Right cardiac atrium (tissue), 5 donors: ENCODE results near the gene EPS8. TPM values are rescaled to one million over a fixed set of nuclear protein-coding genes. Genes with fewer than 3 reads are reported as not detected.

ENCODE experiments used
- ATAC-seq, 2 donors: fragments of 200-7000 bp; cut with Tn5 transposase; one replicate each; pipeline versions ENCODE4 v1.8.0 to v1.9.1; 2020; ENCODE audit warnings: moderate library complexity in 2 of 2, mild to moderate bottlenecking in 1 of 2
- DNase-seq, 3 donors: peaks; one replicate each; pipeline ENCODE4 v3.0.0-alpha.2; 2020
- H3K27ac ChIP-seq: one replicate; pipeline ENCODE4 v1.5.1; 2013; ENCODE audit warnings: mild to moderate bottlenecking, low read length, control low read depth, moderate library complexity
- H3K27me3 ChIP-seq: one replicate; pipeline ENCODE4 v1.6.1; 2013; ENCODE audit not compliant: control insufficient read depth, insufficient read depth
- H3K4me1 ChIP-seq: one replicate; pipeline ENCODE4 v1.6.1; 2013; ENCODE audit warnings: low read length; ENCODE audit not compliant: control insufficient read depth, insufficient read depth
- H3K4me3 ChIP-seq: one replicate; pipeline ENCODE4 v1.5.1; 2013; ENCODE audit warnings: low read length, control low read depth
- H3K9me3 ChIP-seq: one replicate; pipeline ENCODE4 v1.6.1; 2013; ENCODE audit warnings: low read length; ENCODE audit not compliant: control insufficient read depth
- WGBS: extraction: QIAGEN DNeasy Blood & Tissue Kit; methylation state at CpG from one replicate; pipeline ENCODE4 v1.1.7; 2013; 5-methylcytosine and 5-hydroxymethylcytosine counted together
- intact Hi-C, 4 donors: fragments of 100-400 bp; cut with DNase I; formaldehyde crosslinking; loops; one replicate each; pipeline versions ENCODE4 v1.11.0 to v1.14.0; 2022 to 2023
- polyA plus RNA-seq: library from polyadenylated mRNA; stranded (reverse); fragments of 200-250 nt; gene quantifications from one replicate; pipeline ENCODE4 v1.2.3, GENCODE V29; 2013
- total RNA-seq, 4 donors: library from RNA; stranded (reverse); fragmentation: NEBNext Ultra II Directional; extraction: Animal tissue kit (Norgen Biotek cat#: 25700); gene quantifications; one replicate each; pipeline ENCODE4 v1.2.1, GENCODE V29; 2021
- donor health status: healthy with polysubstance abuse.
- donor health status: DM: no; HTN: yes; CAD: no.
- donor health status: DM: no; HTN: no; CAD: no.
- donor health status: DM: no; HTN: yes; CAD: no; lungs with severe emphysema.
- donor health status: DM: yes; HTN: yes; CAD: no.

The EPS8 gene
- total and polyA plus RNA-seq, 5 donors, result 18.6 to 39.7 (median 29.8) TPM

GRCh38 chr12:15705606-15706005 is 83.6 kb downstream of the EPS8 start:
- no peak overlapping the region for H3K4me3 ChIP-seq
- WGBS, result 45% methylated on average over 2 of the region's 2 CpGs
- intact Hi-C loops, result no loop called here
- DNase-seq, result no peak
- H3K27ac ChIP-seq, result no peak overlapping the region
- no peaks in the 10 kb centered on the region for H3K9me3 ChIP-seq
- no peaks in the 10 kb centered on the region for H3K27me3 ChIP-seq
- H3K4me1 ChIP-seq, result peaks cover 2% of the 10 kb centered on the region
- no peak for ATAC-seq

- ATAC-seq, result no peak
- Histone ChIP-seq H3K9me3 (no peaks in the 10 kb centered on the region), H3K4me3 (no peak overlapping the region), H3K4me1 (peaks cover 8% of the 10 kb centered on the region), H3K27ac (peak overlapping the region; percentile 81), H3K27me3 (no peaks in the 10 kb centered on the region)
- intact Hi-C loops, result no loop called here
- no peak for DNase-seq
- 56% methylated on average over 2 of the region's 2 CpGs for WGBS
These were observed 86.9 kb downstream of the EPS8 start for GRCh38 chr12:15702276-15702675.

- WGBS, result 27% methylated on average over 3 of the region's 3 CpGs
- no peaks in the 10 kb centered on the region for H3K27me3 ChIP-seq
- H3K4me1 ChIP-seq, result peaks cover 8% of the 10 kb centered on the region
- H3K27ac ChIP-seq, result peak overlapping the region; percentile 81
- peak; percentile 61 to 66 for ATAC-seq
- DNase-seq, result no peak
- intact Hi-C loops, result no loop called here
- no peak overlapping the region for H3K4me3 ChIP-seq
- H3K9me3 ChIP-seq, result no peaks in the 10 kb centered on the region
These were observed 87.5 kb downstream of the EPS8 start for GRCh38 chr12:15701631-15702156.

- DNase-seq (no peak), ATAC-seq (peak in 1 of 2 donors; percentile 44)
- Histone ChIP-seq H3K4me3 (no peak overlapping the region), H3K9me3 (no peaks in the 10 kb centered on the region), H3K27me3 (no peaks in the 10 kb centered on the region), H3K27ac (no peak overlapping the region), H3K4me1 (peaks cover 8% of the 10 kb centered on the region)
- 51% methylated on average over 1 of the region's 1 CpG for WGBS
- intact Hi-C loops, result no loop called here
These were observed 88.0 kb downstream of the EPS8 start for GRCh38 chr12:15701206-15701605.

GRCh38 chr12:15700595-15700994 is 88.6 kb downstream of the EPS8 start:
- peaks cover 5% of the 10 kb centered on the region for H3K4me1 ChIP-seq
- no peaks in the 10 kb centered on the region for H3K9me3 ChIP-seq
- WGBS, result 57% methylated on average over 1 of the region's 1 CpG
- intact Hi-C loops, result no loop called here
- no peak overlapping the region for H3K4me3 ChIP-seq
- H3K27me3 ChIP-seq, result no peaks in the 10 kb centered on the region
- DNase-seq (no peak), ATAC-seq (peak; percentile 87 to 89)
- H3K27ac ChIP-seq, result no peak overlapping the region

GRCh38 chr12:15699886-15700285 is 89.3 kb downstream of the EPS8 start:
- H3K27ac ChIP-seq, result peak overlapping the region; percentile 64
- ATAC-seq (no peak), DNase-seq (no peak)
- no peaks in the 10 kb centered on the region for H3K27me3 ChIP-seq
- intact Hi-C loops, result no loop called here
- no peaks in the 10 kb centered on the region for H3K9me3 ChIP-seq
- H3K4me3 ChIP-seq, result no peak overlapping the region
- H3K4me1 ChIP-seq, result peaks cover 5% of the 10 kb centered on the region
- 79% methylated on average over 8 of the region's 8 CpGs for WGBS

- ATAC-seq (peak; percentile 49 to 65), DNase-seq (no peak)
- Histone ChIP-seq H3K4me3 (no peak overlapping the region), H3K27ac (no peak overlapping the region), H3K9me3 (no peaks in the 10 kb centered on the region), H3K27me3 (no peaks in the 10 kb centered on the region), H3K4me1 (peaks cover 5% of the 10 kb centered on the region)
- 48% methylated on average over 3 of the region's 3 CpGs for WGBS
- intact Hi-C loops, result no loop called here
These were observed 90.8 kb downstream of the EPS8 start for GRCh38 chr12:15698377-15698871.

- WGBS, result 50% methylated on average over 2 of the region's 2 CpGs
- H3K9me3 ChIP-seq, result no peaks in the 10 kb centered on the region
- peaks cover 5% of the 10 kb centered on the region for H3K4me1 ChIP-seq
- H3K27me3 ChIP-seq, result no peaks in the 10 kb centered on the region
- ATAC-seq, result no peak
- DNase-seq, result peak in 1 of 3 donors; percentile 40
- no peak overlapping the region for H3K27ac ChIP-seq
- H3K4me3 ChIP-seq, result no peak overlapping the region
- intact Hi-C loops, result no loop called here
These were observed 92.0 kb downstream of the EPS8 start for GRCh38 chr12:15697201-15697600.

- H3K27me3 ChIP-seq, result no peaks in the 10 kb centered on the region
- intact Hi-C loops, result no loop called here
- WGBS, result 89% methylated on average over 2 of the region's 2 CpGs
- no peak overlapping the region for H3K4me3 ChIP-seq
- ATAC-seq, result no peak
- H3K4me1 ChIP-seq, result peaks cover 6% of the 10 kb centered on the region
- H3K9me3 ChIP-seq, result no peaks in the 10 kb centered on the region
- DNase-seq, result no peak
- no peak overlapping the region for H3K27ac ChIP-seq
These were observed 95.8 kb downstream of the EPS8 start for GRCh38 chr12:15693228-15693911.

GRCh38 chr12:15691388-15691787 is 97.8 kb downstream of the EPS8 start:
- peak in 1 of 3 donors; percentile 33 for DNase-seq
- intact Hi-C loops, result no loop called here
- peak; percentile 31 to 36 for ATAC-seq
- 67% methylated on average over 4 of the region's 4 CpGs for WGBS
- no peak overlapping the region for H3K27ac ChIP-seq
- H3K27me3 ChIP-seq, result no peaks in the 10 kb centered on the region
- peaks cover 9% of the 10 kb centered on the region for H3K4me1 ChIP-seq
- H3K9me3 ChIP-seq, result no peaks in the 10 kb centered on the region
- no peak overlapping the region for H3K4me3 ChIP-seq

- DNase-seq (no peak), ATAC-seq (no peak)
- no peak overlapping the region for H3K27ac ChIP-seq
- peaks cover 9% of the 10 kb centered on the region for H3K4me1 ChIP-seq
- intact Hi-C loops, result no loop called here
- no peak overlapping the region for H3K4me3 ChIP-seq
- H3K27me3 ChIP-seq, result no peaks in the 10 kb centered on the region
- 62% methylated on average over 1 of the region's 1 CpG for WGBS
- H3K9me3 ChIP-seq, result no peaks in the 10 kb centered on the region
These were observed 98.9 kb downstream of the EPS8 start for GRCh38 chr12:15690320-15690719.
